Measurements from ENCODE around the gene TBC1D3I.

DNA sequence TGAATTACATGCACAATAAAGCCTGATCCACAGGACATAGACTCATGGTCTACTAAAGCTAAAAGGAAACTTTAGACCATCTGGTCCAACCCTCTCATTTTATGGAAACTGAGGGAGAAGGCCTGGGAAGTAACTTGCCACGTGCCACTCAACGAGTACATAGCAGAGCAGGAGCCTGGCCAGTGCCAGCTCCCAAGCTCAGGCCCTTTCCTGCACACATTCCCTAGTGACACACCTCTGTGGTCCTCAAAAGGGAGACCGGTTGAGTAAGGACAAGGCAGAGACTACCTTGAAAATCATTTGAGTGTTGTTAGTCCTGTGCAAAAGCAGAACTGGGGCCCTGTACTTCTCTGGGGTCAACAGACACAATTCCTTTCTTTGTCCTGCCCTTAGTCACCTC, 50.7 kb downstream of the TBC1D3I start:
- TF ChIP-seq POLR2AphosphoS5 (IDR thresholded peaks at IDR 0.05; ENCODE audit: low read depth) = no peak
- TF ChIP-seq, protein P1, sequence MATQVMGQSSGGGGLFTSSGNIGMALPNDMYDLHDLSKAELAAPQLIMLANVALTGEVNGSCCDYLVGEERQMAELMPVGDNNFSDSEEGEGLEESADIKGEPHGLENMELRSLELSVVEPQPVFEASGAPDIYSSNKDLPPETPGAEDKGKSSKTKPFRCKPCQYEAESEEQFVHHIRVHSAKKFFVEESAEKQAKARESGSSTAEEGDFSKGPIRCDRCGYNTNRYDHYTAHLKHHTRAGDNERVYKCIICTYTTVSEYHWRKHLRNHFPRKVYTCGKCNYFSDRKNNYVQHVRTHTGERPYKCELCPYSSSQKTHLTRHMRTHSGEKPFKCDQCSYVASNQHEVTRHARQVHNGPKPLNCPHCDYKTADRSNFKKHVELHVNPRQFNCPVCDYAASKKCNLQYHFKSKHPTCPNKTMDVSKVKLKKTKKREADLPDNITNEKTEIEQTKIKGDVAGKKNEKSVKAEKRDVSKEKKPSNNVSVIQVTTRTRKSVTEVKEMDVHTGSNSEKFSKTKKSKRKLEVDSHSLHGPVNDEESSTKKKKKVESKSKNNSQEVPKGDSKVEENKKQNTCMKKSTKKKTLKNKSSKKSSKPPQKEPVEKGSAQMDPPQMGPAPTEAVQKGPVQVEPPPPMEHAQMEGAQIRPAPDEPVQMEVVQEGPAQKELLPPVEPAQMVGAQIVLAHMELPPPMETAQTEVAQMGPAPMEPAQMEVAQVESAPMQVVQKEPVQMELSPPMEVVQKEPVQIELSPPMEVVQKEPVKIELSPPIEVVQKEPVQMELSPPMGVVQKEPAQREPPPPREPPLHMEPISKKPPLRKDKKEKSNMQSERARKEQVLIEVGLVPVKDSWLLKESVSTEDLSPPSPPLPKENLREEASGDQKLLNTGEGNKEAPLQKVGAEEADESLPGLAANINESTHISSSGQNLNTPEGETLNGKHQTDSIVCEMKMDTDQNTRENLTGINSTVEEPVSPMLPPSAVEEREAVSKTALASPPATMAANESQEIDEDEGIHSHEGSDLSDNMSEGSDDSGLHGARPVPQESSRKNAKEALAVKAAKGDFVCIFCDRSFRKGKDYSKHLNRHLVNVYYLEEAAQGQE (IDR thresholded peaks at IDR 0.05; ENCODE audit: insufficient replicate concordance, low read depth) = no peak
- TF ChIP-seq, protein P2, sequence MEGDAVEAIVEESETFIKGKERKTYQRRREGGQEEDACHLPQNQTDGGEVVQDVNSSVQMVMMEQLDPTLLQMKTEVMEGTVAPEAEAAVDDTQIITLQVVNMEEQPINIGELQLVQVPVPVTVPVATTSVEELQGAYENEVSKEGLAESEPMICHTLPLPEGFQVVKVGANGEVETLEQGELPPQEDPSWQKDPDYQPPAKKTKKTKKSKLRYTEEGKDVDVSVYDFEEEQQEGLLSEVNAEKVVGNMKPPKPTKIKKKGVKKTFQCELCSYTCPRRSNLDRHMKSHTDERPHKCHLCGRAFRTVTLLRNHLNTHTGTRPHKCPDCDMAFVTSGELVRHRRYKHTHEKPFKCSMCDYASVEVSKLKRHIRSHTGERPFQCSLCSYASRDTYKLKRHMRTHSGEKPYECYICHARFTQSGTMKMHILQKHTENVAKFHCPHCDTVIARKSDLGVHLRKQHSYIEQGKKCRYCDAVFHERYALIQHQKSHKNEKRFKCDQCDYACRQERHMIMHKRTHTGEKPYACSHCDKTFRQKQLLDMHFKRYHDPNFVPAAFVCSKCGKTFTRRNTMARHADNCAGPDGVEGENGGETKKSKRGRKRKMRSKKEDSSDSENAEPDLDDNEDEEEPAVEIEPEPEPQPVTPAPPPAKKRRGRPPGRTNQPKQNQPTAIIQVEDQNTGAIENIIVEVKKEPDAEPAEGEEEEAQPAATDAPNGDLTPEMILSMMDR (IDR thresholded peaks at IDR 0.05; ENCODE audit: insufficient read depth, low read length) = no peak
- TF ChIP-seq GABPA (IDR thresholded peaks at IDR 0.05; ENCODE audit: low read depth) = no peak

All from HL-60 (cell line).